NCI-H1105 (cell line): ENCODE results near the gene TEAD1.

Source experiments
- DNase-seq: peaks from one replicate; lab custom pipeline; 2025; lab: John Stamatoyannopoulos, UW

TEAD1 gene

DNA sequence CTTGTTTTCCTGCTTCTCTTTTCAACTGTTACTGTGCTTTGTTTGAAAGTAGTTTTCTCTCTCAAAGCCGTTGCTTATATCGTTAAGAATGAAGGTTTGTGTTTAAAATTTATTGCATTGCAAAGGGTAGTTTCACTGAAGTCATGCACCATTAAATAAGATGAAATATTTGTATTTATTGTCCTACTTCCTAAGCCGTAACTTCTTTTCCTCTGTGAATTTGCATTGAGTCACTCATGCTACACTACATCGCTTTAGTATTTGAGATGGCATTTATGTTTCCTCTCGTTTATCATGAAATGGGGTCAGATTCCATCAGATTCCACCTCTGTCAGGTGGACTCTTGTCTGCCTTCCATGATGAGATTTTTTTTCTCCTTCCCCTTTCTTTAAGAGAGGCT, 269.1 kb downstream of the TEAD1 start:
- no peak for DNase-seq

GRCh38 chr11:12944889-12945288, 270.7 kb downstream of the TEAD1 start:
- DNase-seq = no peak

GRCh38 chr11:12949453-12949852, 275.2 kb downstream of the TEAD1 start:
- no peak for DNase-seq

DNA sequence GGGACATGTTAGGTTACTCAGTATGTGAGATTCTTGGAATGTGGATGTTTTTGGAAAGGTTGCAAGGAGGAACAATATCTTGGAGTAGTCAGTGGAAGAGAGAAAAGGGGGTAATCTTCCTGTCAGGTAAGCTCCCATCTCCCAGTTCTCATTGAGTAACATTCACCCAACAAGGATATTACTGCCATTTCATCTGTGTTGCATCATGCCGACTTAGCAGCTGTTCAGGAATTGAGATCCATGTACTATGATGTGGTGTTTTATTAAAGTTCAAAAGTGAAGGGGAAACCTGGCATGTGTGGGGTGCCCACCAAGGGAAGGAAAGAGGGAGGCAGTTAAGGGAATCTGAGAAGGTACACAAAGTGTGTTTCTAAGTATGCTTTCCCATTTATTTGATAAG, 276.4 kb downstream of the TEAD1 start:
- DNase-seq = no peak

- DNase-seq = no peak
Observed at GRCh38 chr11:12951376-12951775, 277.2 kb downstream of the TEAD1 start.

DNA sequence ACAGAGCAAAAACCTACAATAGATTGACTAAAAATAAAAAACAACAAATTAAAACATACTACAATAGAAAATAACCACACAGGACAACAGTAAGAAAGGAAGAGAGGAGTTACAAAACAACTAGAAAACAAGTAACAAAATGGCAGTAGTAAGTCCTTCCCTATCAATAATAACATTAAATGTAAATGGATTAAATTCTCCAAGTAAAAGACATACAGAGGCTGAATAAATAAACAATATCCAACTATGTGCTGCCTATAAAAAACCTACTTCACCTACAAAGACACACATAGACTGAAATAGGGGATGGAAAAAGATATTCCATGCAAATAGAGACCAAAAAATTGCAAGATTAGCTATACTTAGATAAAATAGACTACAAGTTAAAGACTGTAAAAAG, 277.9 kb downstream of the TEAD1 start:
- no peak for DNase-seq

DNA sequence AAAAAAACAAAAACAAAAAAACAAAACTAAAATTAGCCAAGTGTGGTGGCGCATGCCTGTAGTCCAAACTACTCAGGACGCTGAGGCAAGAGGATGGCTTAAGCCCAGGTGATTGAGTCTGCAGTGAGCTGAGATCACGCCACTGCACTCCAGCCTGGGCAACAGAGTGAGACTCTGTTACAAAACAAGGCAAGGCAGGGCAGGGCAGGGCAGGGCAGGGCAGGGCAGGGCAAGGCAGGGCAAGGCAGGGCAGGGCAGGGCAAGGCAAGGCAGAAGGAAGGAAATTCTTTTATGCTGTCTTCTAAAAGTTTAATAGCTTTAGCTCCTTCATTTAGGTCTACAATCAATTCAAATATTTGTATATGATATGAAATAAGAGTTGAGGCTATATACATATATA, 284.8 kb downstream of the TEAD1 start:
- DNase-seq = no peak

DNA sequence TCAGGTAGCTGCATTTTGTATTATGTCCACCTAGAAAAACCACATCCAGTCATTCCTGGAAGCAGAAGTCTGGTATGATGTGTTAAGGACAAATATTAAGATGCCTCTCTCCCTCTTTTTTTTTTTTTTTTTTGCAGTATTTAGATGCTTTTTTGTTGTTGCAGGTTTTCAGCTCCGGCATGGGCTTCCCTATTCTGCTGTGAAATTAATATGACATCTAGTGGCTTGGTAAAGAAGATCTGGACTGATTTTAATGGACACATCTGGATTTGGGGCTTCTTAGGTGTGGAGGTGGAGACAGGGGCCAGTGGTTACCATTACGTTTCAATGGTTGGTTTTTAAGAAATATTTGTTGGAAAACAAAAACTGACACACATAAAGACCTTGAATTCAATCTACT, 287.4 kb downstream of the TEAD1 start:
- DNase-seq = no peak

GRCh38 chr11:12962306-12962705, 288.1 kb downstream of the TEAD1 start:
- no peak for DNase-seq

DNA sequence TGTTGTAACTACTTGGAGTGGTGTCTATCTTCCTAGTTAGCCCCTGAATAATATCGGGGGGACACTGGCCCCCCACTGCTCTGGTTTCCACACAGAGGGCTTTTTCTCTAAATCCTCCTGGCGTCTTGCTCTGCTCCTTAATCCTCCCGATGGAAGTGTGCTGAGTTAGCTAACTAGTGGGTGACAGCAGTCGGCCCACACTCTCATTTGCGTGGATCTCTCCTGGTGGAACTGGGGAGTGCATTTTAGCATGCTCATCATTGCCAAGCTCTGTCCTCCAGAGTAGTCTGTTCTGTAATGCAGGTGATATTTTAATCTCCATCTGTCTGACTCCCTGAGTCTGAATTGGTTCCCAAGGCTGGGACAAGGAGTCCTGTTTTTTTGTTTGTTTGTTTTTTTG, 288.8 kb downstream of the TEAD1 start:
- DNase-seq = no peak

DNA sequence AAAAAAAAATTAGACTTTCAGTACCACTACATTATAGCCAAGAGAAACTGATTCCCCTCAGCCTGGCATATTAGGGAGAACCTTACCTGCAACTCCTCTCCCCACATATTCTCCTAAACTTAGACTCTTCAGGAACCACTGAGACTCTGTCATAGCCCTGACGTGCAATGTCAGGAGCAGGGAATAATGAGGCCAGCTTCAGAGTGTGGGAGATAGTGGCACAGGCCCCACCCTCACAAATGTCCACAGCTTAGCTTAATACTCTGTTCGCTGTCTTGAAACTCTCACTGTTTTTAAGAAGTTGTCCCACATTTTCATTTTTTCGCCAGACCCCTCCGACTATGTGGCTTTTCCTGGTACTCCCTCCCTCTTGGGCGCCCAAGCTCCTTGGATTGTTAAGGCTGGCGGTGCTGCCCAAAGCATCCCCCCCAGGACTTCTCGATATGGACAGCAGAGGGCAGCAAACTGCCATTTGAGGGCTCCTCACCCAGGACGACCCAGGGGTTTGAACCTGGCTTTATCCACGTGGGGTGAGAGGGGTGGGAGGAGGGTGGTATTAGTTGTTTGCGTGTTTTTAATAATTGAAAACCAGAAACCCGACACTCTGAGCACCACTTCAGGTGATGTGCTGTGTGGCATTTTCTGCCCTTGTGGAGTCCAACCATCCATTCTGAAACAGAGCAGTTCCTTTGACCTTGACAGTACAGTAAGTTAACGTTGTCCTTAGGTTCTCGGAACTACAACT, 289.7 kb downstream of the TEAD1 start:
- DNase-seq = peak; percentile 54

- no peak for DNase-seq
Observed at GRCh38 chr11:12964650-12965049, 290.4 kb downstream of the TEAD1 start.

GRCh38 chr11:12966002-12966401, 291.8 kb downstream of the TEAD1 start:
- no peak for DNase-seq

GRCh38 chr11:12968101-12968500, 293.9 kb downstream of the TEAD1 start:
- DNase-seq = no peak

DNA sequence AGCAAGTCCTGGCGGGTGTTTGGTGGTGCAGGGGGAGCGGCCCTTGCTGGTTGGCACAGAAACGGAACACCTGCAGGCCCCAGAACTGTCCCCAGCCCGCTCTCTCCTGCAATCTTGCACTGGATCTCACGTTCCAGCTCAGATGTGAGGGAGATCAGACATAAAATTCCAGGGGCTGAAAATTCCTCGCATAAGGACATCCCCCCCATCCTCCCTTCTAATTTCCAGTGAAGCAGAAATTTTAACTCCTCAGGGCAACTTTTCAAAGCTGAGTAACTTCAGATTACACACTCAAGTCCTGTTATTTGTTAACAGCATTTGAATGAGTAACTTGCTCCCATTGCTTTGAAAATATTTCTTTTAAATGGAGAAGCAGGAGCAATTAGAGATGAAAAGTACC, 294.6 kb downstream of the TEAD1 start:
- DNase-seq = no peak

- no peak for DNase-seq
Observed at GRCh38 chr11:12971955-12972354, 297.7 kb downstream of the TEAD1 start.

- DNase-seq = no peak
Observed at GRCh38 chr11:12973528-12974181, 299.4 kb downstream of the TEAD1 start.

DNA sequence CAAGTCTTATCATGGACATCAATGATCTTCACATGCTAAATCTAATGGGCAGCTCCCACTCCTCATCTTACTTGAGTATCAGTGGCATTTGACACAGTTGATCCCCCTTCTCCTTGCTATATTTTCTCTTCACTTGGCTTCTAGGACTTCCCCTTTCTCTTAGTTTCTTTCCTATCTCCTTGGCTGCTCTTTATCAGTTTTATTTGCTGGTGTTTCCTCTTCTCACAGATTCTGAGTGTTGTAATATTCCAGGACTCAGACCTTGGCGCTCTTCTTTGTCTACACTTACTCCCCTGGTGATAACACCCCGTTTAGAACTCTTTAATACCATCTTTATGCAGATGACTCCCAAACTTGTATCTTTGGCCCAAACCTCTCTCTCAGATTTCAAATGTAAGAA, 301.0 kb downstream of the TEAD1 start:
- no peak for DNase-seq

DNA sequence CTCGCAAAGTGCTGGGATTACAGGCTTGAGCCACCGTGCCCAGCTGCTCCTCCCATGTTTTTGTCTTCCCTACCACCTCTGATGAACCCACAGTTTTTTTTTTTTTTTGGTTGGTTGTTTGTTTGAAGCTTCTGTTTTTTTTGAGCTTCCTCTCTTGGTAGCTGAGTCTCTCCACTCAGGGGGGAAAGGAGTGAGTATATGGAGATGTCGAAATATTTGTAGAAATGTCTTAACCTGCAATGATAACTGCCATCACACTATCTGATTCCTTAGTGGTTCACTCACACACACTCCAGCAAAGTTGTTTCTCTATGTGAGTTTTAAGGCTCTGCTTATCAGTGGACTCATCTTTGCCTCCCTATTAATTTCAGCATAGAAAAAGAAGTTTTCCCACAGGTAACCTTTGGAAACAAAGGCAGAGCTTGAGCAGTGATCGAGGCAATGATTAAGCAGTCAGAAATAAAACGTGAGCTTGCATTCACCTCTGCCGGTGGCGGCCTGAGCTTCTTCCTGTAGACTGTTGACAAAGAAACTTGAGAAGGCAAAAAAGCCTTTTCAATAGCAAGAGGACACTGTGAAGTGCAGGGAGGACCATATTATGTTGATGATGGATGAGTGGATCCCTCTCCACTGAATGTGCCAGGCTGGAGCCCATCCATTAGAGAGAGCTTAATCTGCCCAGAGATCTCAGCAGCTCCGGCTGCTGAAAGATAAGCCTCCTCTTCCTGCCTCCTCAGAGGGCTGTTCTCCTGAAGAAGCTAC, 305.9 kb downstream of the TEAD1 start:
- DNase-seq = peak; percentile 72

- no peak for DNase-seq
Observed at GRCh38 chr11:12981676-12982522, 307.7 kb downstream of the TEAD1 start.

DNA sequence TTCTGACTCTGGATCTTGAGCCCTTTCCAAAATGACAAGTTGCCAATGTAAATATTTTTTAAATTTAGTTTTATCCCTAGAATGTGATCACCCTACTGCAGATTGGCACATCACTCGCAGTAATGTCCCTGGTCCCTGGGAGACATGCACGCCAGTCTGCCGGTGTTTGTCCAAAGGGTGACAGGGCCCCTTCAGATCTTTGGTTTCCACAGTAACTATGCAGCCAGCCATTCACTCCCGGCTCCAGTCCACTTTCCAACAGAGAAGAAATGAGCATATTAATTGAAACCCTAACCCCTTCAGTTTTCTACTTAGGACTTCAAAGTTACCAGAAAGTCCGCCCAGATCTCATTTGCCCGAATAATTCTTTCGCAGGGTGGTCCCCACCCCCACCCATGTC, 309.1 kb downstream of the TEAD1 start:
- no peak for DNase-seq

DNA sequence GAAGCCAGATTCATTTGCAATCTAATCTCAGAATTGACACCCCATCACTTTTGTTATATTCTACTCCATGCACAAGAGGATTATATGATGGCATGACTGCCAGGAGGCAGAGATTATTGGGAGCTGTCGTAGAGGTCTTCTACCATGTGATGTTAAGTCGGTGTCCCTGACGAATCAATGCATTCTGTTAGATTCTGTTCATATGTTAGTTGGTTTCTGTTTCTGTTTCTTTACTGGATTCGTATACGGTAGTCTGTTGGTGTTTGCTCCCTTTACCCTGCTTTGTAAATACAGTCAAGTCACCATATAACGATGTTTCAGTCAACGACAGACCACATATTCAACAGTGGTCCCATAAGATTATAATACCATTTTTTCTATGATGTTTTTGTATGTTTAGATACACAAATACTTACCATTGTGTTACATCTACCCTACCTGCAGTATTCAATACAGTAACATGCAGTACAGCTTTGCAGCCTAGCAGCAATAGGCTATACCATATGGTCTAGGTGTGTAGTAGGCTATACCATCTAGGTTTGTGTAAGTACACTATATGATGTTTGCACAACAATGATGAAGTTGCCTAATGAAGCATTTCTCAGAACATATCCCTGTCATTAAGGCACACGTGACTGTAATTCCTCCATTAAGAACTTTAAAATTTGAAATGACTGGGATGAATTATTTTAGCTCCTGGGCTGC, 312.1 kb downstream of the TEAD1 start:
- no peak for DNase-seq
